Spleen (tissue), 13 donors: Measurements from ENCODE around the gene PAX6. TPM values are rescaled to one million over a fixed set of nuclear protein-coding genes. Genes with fewer than 3 reads are reported as not detected.

Experiments used
- DNase-seq: peaks from one replicate; pipeline ENCODE4 v3.0.0-alpha.2; 2020
- H3K27ac ChIP-seq, 8 donors: fragments of 200-600 bp; sonication (generic) in 7 of 8; 1 replicate in 4 of 8; 2 replicates in 4 of 8; pipeline versions ENCODE4 v1.5.0 to v1.8.0; 2016 to 2021; ENCODE audit warnings: inconsistent platforms in 4 of 8, mild to moderate bottlenecking in 4 of 8, moderate library complexity in 1 of 8
- H3K27me3 ChIP-seq, 7 donors: fragments of 200-600 bp; sonication (generic) in 6 of 7; replicated peaks in 1 of 7; 1 replicate in 4 of 7; 2 replicates in 3 of 7; pipeline versions ENCODE4 v1.5.0 to v1.8.0; 2016 to 2021; ENCODE audit warnings: inconsistent platforms in 3 of 7, mild to moderate bottlenecking in 1 of 7
- H3K36me3 ChIP-seq, 6 donors: fragments of 200-600 bp; sonication (generic) in 5 of 6; 1 replicate in 4 of 6; 2 replicates in 2 of 6; pipeline versions ENCODE4 v1.5.0 to v1.8.0; 2016 to 2021; ENCODE audit warnings: inconsistent platforms in 2 of 6
- H3K4me1 ChIP-seq, 6 donors: fragments of 200-600 bp; sonication (generic) in 5 of 6; 1 replicate in 3 of 6; 2 replicates in 3 of 6; pipeline versions ENCODE4 v1.5.0 to v1.8.0; 2016 to 2021; ENCODE audit warnings: inconsistent platforms in 3 of 6
- H3K4me3 ChIP-seq, 8 donors: fragments of 200-600 bp; sonication (generic) in 7 of 8; 1 replicate in 4 of 8; 2 replicates in 4 of 8; pipeline versions ENCODE4 v1.5.0 to v1.8.0; 2016 to 2021; ENCODE audit warnings: inconsistent platforms in 4 of 8, mild to moderate bottlenecking in 4 of 8, moderate library complexity in 2 of 8
- H3K9me3 ChIP-seq, 8 donors: fragments of 200-600 bp; sonication (generic) in 7 of 8; 1 replicate in 4 of 8; 2 replicates in 4 of 8; pipeline versions ENCODE4 v1.5.0 to v1.8.0; 2016 to 2021; ENCODE audit warnings: inconsistent platforms in 4 of 8
- POLR2A ChIP-seq, 3 donors: fragments of 450-650 bp; IDR thresholded peaks; one replicate each; pipeline ENCODE4 v1.5.1; 2017; ENCODE audit warnings: antibody characterized with exemption in 3 of 3, mild to moderate bottlenecking in 1 of 3
- POLR2AphosphoS5 ChIP-seq, 3 donors: sonication (generic); formaldehyde crosslinking; IDR thresholded peaks; one replicate each; pipeline ENCODE4 v1.5.1; 2017; ENCODE audit warnings: antibody characterized with exemption in 3 of 3
- WGBS, 5 donors: extraction: QIAGEN DNeasy Blood & Tissue Kit in 3 of 5; methylation state at CpG; one replicate each; pipeline versions ENCODE4 v1.1.5 to v1.1.7; 2013 to 2018; 5-methylcytosine and 5-hydroxymethylcytosine counted together
- intact Hi-C: fragments of 100-400 bp; cut with DNase I; formaldehyde crosslinking; loops from one replicate; pipeline ENCODE4 v1.15.0; 2023; ENCODE audit warnings: low total_unique reads
- long read RNA-seq, 2 donors: transcript quantifications; one replicate each; lab custom pipeline, GENCODE V29; 2026
- polyA plus RNA-seq, 3 donors: library from polyadenylated mRNA; stranded (reverse); fragments of 200-250 nt; gene quantifications; one replicate each; pipeline ENCODE4 v1.2.1, GENCODE V29; 2013
- total RNA-seq, 7 donors: library from RNA; depleted of rRNA in 3 of 7; stranded (reverse); fragments of >200 nt in 3 of 7; fragmentation: NEBNext Ultra II Directional in 4 of 7; extraction: Animal tissue kit (Norgen Biotek cat#: 25700) in 4 of 7; gene quantifications; one replicate each; pipeline versions ENCODE4 v1.1.0 to v1.2.1, GENCODE V29; 2016 to 2021
- TF ChIP-seq, protein P1 (sequence below), 11 experiments: fragments of 200-600 bp in 7 of 11; fragments of 450-650 bp in 4 of 11; sonication (generic) in 4 of 11; IDR thresholded peaks in 8 of 11; conservative IDR thresholded peaks in 3 of 11; 1 replicate in 7 of 11; 2 replicates in 4 of 11; pipeline versions ENCODE4 v1.4.0 to v1.8.0; 2016 to 2021; ENCODE audit warnings: antibody characterized with exemption in 11 of 11, inconsistent platforms in 4 of 11, mild to moderate bottlenecking in 1 of 11
- donor health status: healthy with polysubstance abuse.
- donor health status: DM: no; HTN: no; CAD: no; lungs with moderate emphysema.
- donor health status: DM: no; HTN: no; CAD: no.
- donor health status: Bipolar disorder and iron deficiency.
- donor health status: healthy.
- donor health status: DM: no; HTN: no; CAD: no.
- donor health status: DM: yes; HTN: yes; CAD: no.

Gene PAX6
- total RNA-seq (not detected), polyA plus RNA-seq (under 1 TPM in 2 of 3 donors, not detected in 1; 0.02 to 0.05 TPM)
- long read RNA-seq, donor 1, result 0 reads
- long read RNA-seq, donor 2, result 0 reads

DNA sequence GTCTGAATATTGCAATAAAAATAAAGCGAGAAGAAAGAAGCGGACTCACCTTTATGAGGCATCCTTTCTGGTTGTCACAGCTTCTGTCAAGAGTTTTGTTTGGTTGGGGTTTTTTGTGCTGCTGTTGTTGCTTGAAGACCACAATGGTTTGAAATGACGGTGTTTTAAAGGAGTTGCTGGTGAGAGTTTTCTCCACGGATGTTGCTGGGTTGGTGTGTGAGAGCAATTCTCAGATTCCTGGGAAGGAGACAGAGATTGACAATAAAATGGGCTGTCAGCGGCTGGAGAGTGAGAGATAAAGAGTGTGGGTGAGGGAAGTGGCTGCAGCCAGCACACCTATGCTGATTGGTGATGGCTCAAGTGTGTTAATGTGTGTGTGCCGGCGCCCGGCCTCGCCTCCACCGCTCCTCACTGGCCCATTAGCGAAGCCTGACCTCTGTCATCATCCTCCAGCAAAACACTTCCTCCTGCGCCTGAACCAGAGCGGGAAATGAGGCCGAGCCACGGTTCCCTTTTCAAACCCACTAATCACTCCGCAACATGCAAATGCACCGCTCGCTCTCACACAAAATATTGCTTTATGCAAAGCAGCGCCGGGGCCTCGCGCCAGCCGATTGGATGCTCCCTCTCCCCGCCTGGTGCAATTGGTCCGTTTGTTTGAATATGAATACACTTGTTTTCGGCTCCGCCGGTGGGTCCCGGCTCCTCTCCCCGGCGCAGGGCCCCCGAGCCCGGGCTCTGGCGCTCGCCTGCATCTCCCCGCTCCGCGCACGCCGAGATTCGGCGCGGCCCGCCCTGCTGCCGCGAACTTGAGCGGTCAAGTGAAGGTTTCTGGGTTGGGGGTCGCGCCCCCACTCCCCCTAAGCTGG lies at the start of gene PAX6:
Gene PAX6, minus strand, starts transcription at position 544 of the 869 bp plus-strand sequence. CDS start 4,911 bp downstream, outside the sequence.
- intact Hi-C loops, result no loop called here
- peaks cover 24 to 100% (median 99%) of the 10 kb centered on the region in 7 donors for H3K27me3 ChIP-seq
- no peak within 1 kb of the TSS for H3K27ac ChIP-seq
- H3K4me1 ChIP-seq, result peaks cover 44 to 77% (median 70%) of the 10 kb centered on the region in 6 donors
- no peaks in the 10 kb centered on the region for H3K36me3 ChIP-seq
- H3K4me3 ChIP-seq, result peak within 1 kb of the TSS; percentile 24 to 70 (median 37)
- peak; percentile 80 for DNase-seq
- peaks cover 0 to 4% (median 0%) of the 10 kb centered on the region in 8 donors for H3K9me3 ChIP-seq
- no peak for TF ChIP-seq POLR2A (IDR thresholded peaks at IDR 0.05)
- TF ChIP-seq POLR2AphosphoS5 (IDR thresholded peaks at IDR 0.05), result no peak
- TF ChIP-seq, protein P1, sequence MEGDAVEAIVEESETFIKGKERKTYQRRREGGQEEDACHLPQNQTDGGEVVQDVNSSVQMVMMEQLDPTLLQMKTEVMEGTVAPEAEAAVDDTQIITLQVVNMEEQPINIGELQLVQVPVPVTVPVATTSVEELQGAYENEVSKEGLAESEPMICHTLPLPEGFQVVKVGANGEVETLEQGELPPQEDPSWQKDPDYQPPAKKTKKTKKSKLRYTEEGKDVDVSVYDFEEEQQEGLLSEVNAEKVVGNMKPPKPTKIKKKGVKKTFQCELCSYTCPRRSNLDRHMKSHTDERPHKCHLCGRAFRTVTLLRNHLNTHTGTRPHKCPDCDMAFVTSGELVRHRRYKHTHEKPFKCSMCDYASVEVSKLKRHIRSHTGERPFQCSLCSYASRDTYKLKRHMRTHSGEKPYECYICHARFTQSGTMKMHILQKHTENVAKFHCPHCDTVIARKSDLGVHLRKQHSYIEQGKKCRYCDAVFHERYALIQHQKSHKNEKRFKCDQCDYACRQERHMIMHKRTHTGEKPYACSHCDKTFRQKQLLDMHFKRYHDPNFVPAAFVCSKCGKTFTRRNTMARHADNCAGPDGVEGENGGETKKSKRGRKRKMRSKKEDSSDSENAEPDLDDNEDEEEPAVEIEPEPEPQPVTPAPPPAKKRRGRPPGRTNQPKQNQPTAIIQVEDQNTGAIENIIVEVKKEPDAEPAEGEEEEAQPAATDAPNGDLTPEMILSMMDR (IDR thresholded peaks at IDR 0.05 in 8 of 11, conservative IDR thresholded peaks at IDR 0.05 in 3 of 11), result no peak
- WGBS, 5 donors, result 1 to 6% (median 3%) methylated on average over 20 to 49 of the region's 49 CpGs

DNA sequence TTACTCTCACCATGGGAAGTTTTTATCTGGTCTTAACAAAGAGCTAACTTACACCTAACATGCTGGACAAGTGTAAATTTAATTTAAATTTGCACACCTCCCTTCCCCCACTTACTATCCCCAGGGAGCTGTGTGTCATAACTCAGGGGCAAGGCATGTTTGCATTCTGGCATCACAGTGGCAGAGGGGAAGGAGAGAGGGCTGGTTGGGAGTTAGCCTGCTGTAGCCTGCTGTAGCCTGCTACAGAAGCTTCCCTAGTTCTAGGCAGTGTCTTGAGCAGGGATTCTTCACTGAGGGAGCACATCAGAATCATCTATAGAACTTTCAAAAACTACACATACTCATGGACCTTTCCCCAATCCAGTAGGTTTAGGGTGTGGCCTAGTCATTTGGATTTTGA lies 49.3 kb upstream of the PAX6 start:
- Histone ChIP-seq H3K27me3 (peaks cover 0 to 10% (median 0%) of the 10 kb centered on the region in 7 donors), H3K36me3 (no peaks in the 10 kb centered on the region), H3K9me3 (no peaks in the 10 kb centered on the region), H3K27ac (no peak overlapping the region), H3K4me1 (no peaks in the 10 kb centered on the region), H3K4me3 (no peak overlapping the region)
- TF ChIP-seq POLR2AphosphoS5 (IDR thresholded peaks at IDR 0.05), result no peak
- TF ChIP-seq, protein P1 (IDR thresholded peaks at IDR 0.05 in 8 of 11, conservative IDR thresholded peaks at IDR 0.05 in 3 of 11), result no peak
- TF ChIP-seq POLR2A (IDR thresholded peaks at IDR 0.05), result no peak
- DNase-seq, result no peak
- intact Hi-C loops, result no loop called here

DNA sequence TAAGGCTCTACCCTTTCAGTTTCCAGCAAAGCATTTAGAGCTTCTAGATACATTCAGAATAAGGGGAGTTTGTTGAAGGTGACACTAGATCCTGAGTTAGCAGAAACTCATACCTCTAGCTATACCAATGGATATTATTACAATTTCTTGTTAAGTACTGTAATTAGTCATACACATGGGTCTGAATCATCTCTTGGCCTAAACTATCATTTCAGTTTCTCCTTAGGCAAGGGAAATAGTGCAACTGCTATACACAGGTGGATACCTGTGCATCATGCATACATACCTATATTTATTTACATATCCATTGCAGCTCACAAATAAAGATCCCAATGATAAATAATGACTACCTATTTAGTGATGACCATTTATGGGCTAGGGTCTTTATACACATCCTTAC lies 45.1 kb upstream of the PAX6 start:
- intact Hi-C loops, result no loop called here
- H3K27me3 ChIP-seq, result peaks cover 0 to 7% (median 0%) of the 10 kb centered on the region in 7 donors
- no peak overlapping the region for H3K27ac ChIP-seq
- DNase-seq, result no peak
- no peak overlapping the region for H3K4me3 ChIP-seq
- H3K36me3 ChIP-seq, result no peaks in the 10 kb centered on the region
- TF ChIP-seq POLR2AphosphoS5 (IDR thresholded peaks at IDR 0.05) (no peak), POLR2A (IDR thresholded peaks at IDR 0.05) (no peak)
- TF ChIP-seq, protein P1 (IDR thresholded peaks at IDR 0.05 in 8 of 11, conservative IDR thresholded peaks at IDR 0.05 in 3 of 11), result no peak
- no peaks in the 10 kb centered on the region for H3K9me3 ChIP-seq
- H3K4me1 ChIP-seq, result no peaks in the 10 kb centered on the region

DNA sequence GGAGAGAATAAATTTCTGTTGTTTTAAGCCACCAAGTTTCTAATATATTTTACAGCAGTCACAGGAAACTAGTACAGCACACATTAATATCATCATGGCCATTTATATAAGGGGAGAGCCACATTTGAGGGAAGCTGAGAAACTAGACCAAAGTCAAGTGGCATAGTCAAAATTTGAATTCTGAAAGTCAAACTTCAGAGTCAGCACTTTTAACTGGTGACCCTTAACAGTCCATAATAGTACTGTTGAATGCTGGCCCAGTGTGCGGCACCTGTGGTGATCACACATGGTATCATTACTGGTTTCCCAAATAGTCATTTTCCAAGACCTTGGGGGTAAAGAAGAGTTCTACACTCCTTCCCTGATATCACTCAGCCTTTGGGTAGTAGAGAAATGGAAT lies 44.3 kb upstream of the PAX6 start:
- DNase-seq, result no peak
- no peak overlapping the region for H3K4me3 ChIP-seq
- H3K4me1 ChIP-seq, result no peaks in the 10 kb centered on the region
- H3K36me3 ChIP-seq, result no peaks in the 10 kb centered on the region
- H3K27ac ChIP-seq, result no peak overlapping the region
- intact Hi-C loops, result no loop called here
- WGBS, 5 donors, result 85 to 100% (median 96%) methylated on average over 1 of the region's 1 CpG
- TF ChIP-seq, protein P1 (IDR thresholded peaks at IDR 0.05 in 8 of 11, conservative IDR thresholded peaks at IDR 0.05 in 3 of 11), result no peak
- TF ChIP-seq POLR2A (IDR thresholded peaks at IDR 0.05), result no peak
- no peak for TF ChIP-seq POLR2AphosphoS5 (IDR thresholded peaks at IDR 0.05)
- no peaks in the 10 kb centered on the region for H3K9me3 ChIP-seq
- peaks cover 0 to 7% (median 0%) of the 10 kb centered on the region in 7 donors for H3K27me3 ChIP-seq
